Activated T-cell treated with anti-CD3 and anti-CD28 coated beads, Interleukin-2, amount 50 U/mL, for 72 hours (primary cell): ENCODE results near the gene FOXR1. TPM values are rescaled to one million over a fixed set of nuclear protein-coding genes. Genes with fewer than 3 reads are reported as not detected.
A peak's percentile ranks its signal among the peaks of the same experiment; 100 is the strongest.

Source experiments
- ATAC-seq, 2 donors: fragments of 150-1000 bp; cut with Tn5 transposase; replicated peaks in 1 of 2; 2 replicates each; pipeline ENCODE4 v1.10.0; 2021; ENCODE audit warnings: moderate library complexity in 2 of 2, mild to moderate bottlenecking in 1 of 2
- DNase-seq, 2 donors: peaks; one replicate each; pipeline ENCODE4 v3.0.0; 2021 to 2022; ENCODE audit warnings: mixed read lengths in 1 of 2
- H3K27ac Mint-ChIP-seq: one replicate; pipeline ENCODE4 v1.8.0; 2022; ENCODE audit warnings: mild to moderate bottlenecking, moderate library complexity, mixed read lengths
- H3K27me3 Mint-ChIP-seq: one replicate; pipeline ENCODE4 v1.8.0; 2022; ENCODE audit warnings: low read depth, mixed read lengths
- H3K36me3 Mint-ChIP-seq, 2 donors: one replicate each; pipeline ENCODE4 v1.8.0; 2022; ENCODE audit warnings: mixed read lengths in 2 of 2, mild to moderate bottlenecking in 1 of 2; ENCODE audit not compliant: insufficient read depth in 2 of 2
- H3K4me1 Mint-ChIP-seq: one replicate; pipeline ENCODE4 v1.8.0; 2022; ENCODE audit warnings: low read depth, mixed read lengths
- H3K4me3 Mint-ChIP-seq, 2 donors: one replicate each; pipeline ENCODE4 v1.8.0; 2022; ENCODE audit warnings: mild to moderate bottlenecking in 2 of 2, mixed read lengths in 2 of 2, moderate library complexity in 2 of 2
- H3K9me3 Mint-ChIP-seq, 2 donors: one replicate each; pipeline ENCODE4 v1.8.0; 2022; ENCODE audit warnings: mixed read lengths in 2 of 2
- total RNA-seq, 2 donors: library from RNA; stranded (reverse); gene quantifications; one replicate each; pipeline ENCODE4 v1.2.3, GENCODE V29; 2022

Gene FOXR1, protein sequence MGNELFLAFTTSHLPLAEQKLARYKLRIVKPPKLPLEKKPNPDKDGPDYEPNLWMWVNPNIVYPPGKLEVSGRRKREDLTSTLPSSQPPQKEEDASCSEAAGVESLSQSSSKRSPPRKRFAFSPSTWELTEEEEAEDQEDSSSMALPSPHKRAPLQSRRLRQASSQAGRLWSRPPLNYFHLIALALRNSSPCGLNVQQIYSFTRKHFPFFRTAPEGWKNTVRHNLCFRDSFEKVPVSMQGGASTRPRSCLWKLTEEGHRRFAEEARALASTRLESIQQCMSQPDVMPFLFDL
- not detected for total RNA-seq

DNA sequence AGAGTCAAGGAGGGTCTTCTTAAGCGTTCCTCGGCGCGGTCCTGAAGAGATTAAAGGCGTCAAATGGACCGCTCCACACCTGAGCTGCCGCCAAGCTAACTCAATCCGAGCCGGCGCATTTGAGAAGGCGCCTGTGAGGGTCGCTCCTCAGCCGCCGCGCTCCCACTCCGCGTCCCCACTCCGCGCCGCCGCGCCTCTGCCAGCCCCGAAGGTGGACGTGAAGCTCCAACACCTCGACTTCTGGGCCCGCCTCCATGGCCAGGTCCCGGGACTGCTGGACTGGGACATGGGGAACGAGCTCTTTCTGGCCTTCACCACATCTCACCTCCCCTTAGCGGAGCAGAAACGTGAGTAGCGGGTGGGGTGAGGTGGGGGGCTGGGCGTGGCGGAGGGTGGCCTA is at the start of gene FOXR1:
Gene FOXR1 (plus strand): TSS at position 116 of the 400 bp plus-strand sequence. CDS start 171 bp downstream, at position 287.
- Mint-ChIP-seq H3K27me3 (peaks cover 19% of the 10 kb centered on the region), H3K4me3 (no peak within 1 kb of the TSS), H3K9me3 (no peaks in the 10 kb centered on the region), H3K36me3 (no peaks in the 10 kb centered on the region), H3K27ac (no peak within 1 kb of the TSS), H3K4me1 (no peaks in the 10 kb centered on the region)
- ATAC-seq (no peak), DNase-seq (no peak)

DNA sequence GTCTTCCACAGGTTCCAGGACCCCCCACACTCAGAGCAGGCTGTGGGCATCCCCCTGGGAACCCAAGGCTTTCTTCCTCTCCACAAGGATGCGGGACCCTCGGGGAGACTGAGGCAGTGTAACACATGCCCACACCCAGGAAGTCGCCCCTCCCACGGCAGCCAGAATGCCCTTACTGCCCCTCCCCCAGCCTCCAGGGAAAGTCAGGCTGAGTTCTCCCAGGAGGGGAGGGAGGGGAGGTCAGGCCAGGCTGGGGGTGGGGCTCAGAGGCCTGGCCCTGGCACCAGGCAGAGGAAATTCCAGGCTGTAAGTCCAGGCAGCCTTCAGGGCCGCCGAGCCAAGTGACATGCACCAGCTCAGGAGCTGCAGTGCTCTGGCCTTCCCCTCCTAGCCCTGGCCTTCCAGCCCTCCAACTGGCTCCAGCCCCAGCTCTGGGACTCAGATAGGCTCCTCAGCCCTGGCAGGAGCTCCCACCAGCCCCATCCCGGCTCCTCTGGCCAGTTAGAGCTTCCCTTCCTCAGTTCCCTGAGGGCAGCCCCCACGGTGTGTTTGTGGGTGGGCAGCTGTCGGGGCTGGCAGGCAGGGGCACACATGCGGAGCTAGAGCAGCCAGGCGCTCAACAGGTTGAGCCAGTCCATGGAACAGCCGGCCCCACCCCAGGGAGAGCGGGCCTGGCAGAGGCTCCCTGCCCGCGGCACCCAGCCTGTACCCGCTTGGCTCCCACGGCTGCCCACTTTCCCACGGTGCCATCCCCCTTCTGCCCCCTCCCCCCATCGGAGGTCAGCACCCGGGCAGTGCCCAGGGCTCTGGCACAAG is 49.4 kb upstream of the FOXR1 start:
- H3K4me3 Mint-ChIP-seq = peak overlapping the region; percentile 73 to 84
- no peak for DNase-seq
- no peaks in the 10 kb centered on the region for H3K9me3 Mint-ChIP-seq
- H3K27me3 Mint-ChIP-seq = no peaks in the 10 kb centered on the region
- no peak overlapping the region for H3K27ac Mint-ChIP-seq
- peaks cover 2 to 4% of the 10 kb centered on the region in 2 donors for H3K36me3 Mint-ChIP-seq
- no peak for ATAC-seq
- peaks cover 79% of the 10 kb centered on the region for H3K4me1 Mint-ChIP-seq

- Mint-ChIP-seq H3K27ac (peak overlapping the region; percentile 90), H3K27me3 (no peaks in the 10 kb centered on the region), H3K36me3 (peaks cover 2 to 4% of the 10 kb centered on the region in 2 donors), H3K4me1 (peaks cover 79% of the 10 kb centered on the region), H3K4me3 (peak overlapping the region; percentile 73 to 84), H3K9me3 (no peaks in the 10 kb centered on the region)
- ATAC-seq (no peak), DNase-seq (no peak)
Measured at GRCh38 chr11:118922745-118923627, 48.6 kb upstream of the FOXR1 start.

- H3K27me3 Mint-ChIP-seq = no peaks in the 10 kb centered on the region
- peaks cover 2 to 4% of the 10 kb centered on the region in 2 donors for H3K36me3 Mint-ChIP-seq
- no peak for ATAC-seq
- H3K27ac Mint-ChIP-seq = peak overlapping the region; percentile 90
- peaks cover 81% of the 10 kb centered on the region for H3K4me1 Mint-ChIP-seq
- H3K9me3 Mint-ChIP-seq = no peaks in the 10 kb centered on the region
- H3K4me3 Mint-ChIP-seq = peak overlapping the region; percentile 73 to 84
- no peak for DNase-seq
Measured at GRCh38 chr11:118923721-118924587, 47.6 kb upstream of the FOXR1 start.

DNA sequence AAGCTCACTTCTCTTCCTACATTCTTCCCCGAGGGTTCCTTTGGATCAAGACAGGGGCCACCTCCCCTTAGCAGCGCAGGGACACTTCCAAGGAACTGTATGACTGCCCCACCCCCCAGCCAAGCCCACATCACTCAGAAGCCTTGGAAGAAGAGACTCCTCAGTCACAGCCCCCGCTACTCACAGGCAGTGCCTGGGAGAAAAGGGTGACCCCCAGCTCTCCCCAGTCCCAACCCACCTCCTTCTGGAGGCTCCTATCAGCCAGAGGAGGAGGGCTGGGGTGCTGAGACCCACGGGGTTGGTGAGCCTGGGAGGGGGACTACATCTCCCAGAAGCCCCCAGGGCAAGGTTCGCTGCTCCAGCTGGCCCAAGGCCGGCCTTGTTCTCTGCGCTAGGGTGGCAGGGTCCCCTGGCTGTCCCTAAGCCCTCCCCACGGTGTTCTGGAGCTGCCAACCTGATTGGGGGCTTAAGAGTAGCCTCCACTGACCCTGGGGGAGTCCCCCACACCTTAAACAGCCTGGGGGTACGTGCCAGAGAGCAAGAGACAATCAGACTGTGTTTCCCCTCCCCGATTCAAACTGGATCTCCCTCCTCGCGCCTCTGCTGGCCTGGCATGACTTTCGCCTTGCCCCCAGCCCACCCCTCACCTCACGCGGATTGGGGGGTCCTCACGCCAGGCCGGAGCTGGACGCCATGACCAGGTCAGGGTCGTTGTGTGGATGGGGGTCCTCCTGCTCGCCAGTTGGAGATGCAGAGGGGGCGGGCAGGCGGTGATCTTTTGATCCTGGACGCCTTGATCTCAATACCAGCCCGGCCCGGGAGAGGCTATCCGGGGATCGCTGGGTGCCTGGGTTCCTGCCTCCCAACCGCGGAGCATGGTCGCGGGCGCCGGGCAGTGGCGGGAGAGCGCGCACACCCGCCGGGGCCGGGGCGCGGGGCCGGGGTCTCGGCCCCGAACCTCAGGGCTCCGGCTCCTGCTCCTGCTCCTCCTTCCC is 46.7 kb upstream of the FOXR1 start:
- peak; percentile 65 to 72 for DNase-seq
- H3K27ac Mint-ChIP-seq = peak overlapping the region; percentile 90
- peaks cover 2 to 4% of the 10 kb centered on the region in 2 donors for H3K36me3 Mint-ChIP-seq
- no peaks in the 10 kb centered on the region for H3K27me3 Mint-ChIP-seq
- no peaks in the 10 kb centered on the region for H3K9me3 Mint-ChIP-seq
- no peak for ATAC-seq
- H3K4me3 Mint-ChIP-seq = peak overlapping the region; percentile 73 to 84
- H3K4me1 Mint-ChIP-seq = peaks cover 74% of the 10 kb centered on the region

- Mint-ChIP-seq H3K9me3 (no peaks in the 10 kb centered on the region), H3K4me1 (peaks cover 63% of the 10 kb centered on the region), H3K4me3 (peak overlapping the region; percentile 73 to 88), H3K27me3 (no peaks in the 10 kb centered on the region), H3K36me3 (peaks cover 2 to 4% of the 10 kb centered on the region in 2 donors), H3K27ac (peak overlapping the region; percentile 91)
- ATAC-seq (no peak), DNase-seq (no peak)
Measured at GRCh38 chr11:118927554-118928100, 43.9 kb upstream of the FOXR1 start.

DNA sequence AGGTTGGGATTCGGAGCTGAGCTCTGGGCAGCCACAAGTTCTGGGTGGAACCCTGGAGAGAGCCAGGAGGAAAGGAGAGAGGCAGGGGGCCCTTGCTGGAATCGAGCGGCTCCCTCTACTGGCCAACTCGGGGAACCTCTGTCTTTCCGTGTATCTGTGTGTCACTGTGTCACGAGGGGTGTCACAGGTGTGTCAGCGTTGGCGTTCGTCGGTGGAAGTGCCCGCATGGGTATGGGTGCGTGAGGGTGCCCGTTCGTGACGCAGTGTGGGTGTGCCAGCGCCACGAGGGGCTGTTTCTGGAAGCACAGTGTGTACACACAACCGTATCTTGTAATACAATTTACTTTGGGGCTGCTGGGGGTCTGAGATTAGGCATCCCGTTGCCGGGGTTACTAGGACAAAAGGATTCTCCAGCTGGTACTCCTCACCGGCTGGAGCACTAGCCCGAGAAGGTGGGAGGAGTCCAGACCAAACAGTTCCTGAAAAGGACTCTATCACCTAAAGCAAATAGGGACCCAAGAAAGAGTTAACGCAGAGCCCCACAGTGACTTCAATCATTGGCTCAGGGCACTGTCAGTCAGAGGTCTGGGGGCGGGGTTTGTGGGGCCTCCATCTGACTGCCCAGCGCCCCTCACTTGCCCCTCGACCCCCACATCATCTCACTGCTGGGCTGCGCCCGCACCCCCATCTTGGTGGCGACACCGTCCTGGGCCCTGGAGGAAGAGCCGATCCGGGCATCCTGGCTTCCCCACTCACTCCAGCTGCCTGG is 43.3 kb upstream of the FOXR1 start:
- H3K4me1 Mint-ChIP-seq = peaks cover 56% of the 10 kb centered on the region
- no peaks in the 10 kb centered on the region for H3K9me3 Mint-ChIP-seq
- peaks cover 2 to 4% of the 10 kb centered on the region in 2 donors for H3K36me3 Mint-ChIP-seq
- peak overlapping the region; percentile 73 to 88 for H3K4me3 Mint-ChIP-seq
- ATAC-seq = peak; percentile 58 to 64
- H3K27me3 Mint-ChIP-seq = no peaks in the 10 kb centered on the region
- peak overlapping the region; percentile 91 for H3K27ac Mint-ChIP-seq
- DNase-seq = peak; percentile 92

GRCh38 chr11:118928870-118929500 is 42.6 kb upstream of the FOXR1 start:
- H3K36me3 Mint-ChIP-seq = peaks cover 2 to 4% of the 10 kb centered on the region in 2 donors
- peak overlapping the region; percentile 79 for H3K27ac Mint-ChIP-seq
- H3K9me3 Mint-ChIP-seq = no peaks in the 10 kb centered on the region
- ATAC-seq = peak; percentile 1 to 5
- H3K4me3 Mint-ChIP-seq = peak overlapping the region; percentile 73 to 88
- peaks cover 49% of the 10 kb centered on the region for H3K4me1 Mint-ChIP-seq
- DNase-seq = peak in 1 of 2 donors; percentile 64
- H3K27me3 Mint-ChIP-seq = no peaks in the 10 kb centered on the region

- H3K27me3 Mint-ChIP-seq = no peaks in the 10 kb centered on the region
- peaks cover 2 to 4% of the 10 kb centered on the region in 2 donors for H3K36me3 Mint-ChIP-seq
- ATAC-seq (peak; percentile 23), DNase-seq (peak; percentile 69 to 86)
- peak overlapping the region; percentile 75 for H3K27ac Mint-ChIP-seq
- peak overlapping the region; percentile 73 to 85 for H3K4me3 Mint-ChIP-seq
- peaks cover 43% of the 10 kb centered on the region for H3K4me1 Mint-ChIP-seq
- no peaks in the 10 kb centered on the region for H3K9me3 Mint-ChIP-seq
Measured at GRCh38 chr11:118929501-118930093, 42.0 kb upstream of the FOXR1 start.
